ENCODE measurements around the gene OR5D16.
"Not testable (repeated sequence)": the region's sequence is repeated elsewhere in the genome, so short reads cannot be mapped to it uniquely, and the experiment has no call there.

The OR5D16 gene

GRCh38 chr11:55826919-55827318 lies 11.6 kb upstream of the OR5D16 start, which contains the start of gene OR5L2:
OR5L2 (plus strand) TSS chr11:55827219; CDS start chr11:55827219, 0 bp downstream.
- no peak within 1 kb of the TSS for H3K4me3 ChIP-seq (ENCODE audit: low read depth, low read length)
- TF ChIP-seq, protein P1, sequence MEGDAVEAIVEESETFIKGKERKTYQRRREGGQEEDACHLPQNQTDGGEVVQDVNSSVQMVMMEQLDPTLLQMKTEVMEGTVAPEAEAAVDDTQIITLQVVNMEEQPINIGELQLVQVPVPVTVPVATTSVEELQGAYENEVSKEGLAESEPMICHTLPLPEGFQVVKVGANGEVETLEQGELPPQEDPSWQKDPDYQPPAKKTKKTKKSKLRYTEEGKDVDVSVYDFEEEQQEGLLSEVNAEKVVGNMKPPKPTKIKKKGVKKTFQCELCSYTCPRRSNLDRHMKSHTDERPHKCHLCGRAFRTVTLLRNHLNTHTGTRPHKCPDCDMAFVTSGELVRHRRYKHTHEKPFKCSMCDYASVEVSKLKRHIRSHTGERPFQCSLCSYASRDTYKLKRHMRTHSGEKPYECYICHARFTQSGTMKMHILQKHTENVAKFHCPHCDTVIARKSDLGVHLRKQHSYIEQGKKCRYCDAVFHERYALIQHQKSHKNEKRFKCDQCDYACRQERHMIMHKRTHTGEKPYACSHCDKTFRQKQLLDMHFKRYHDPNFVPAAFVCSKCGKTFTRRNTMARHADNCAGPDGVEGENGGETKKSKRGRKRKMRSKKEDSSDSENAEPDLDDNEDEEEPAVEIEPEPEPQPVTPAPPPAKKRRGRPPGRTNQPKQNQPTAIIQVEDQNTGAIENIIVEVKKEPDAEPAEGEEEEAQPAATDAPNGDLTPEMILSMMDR (conservative IDR thresholded peaks at IDR 0.05; ENCODE audit: low read depth, low read length): no peak
- no peak for DNase-seq (ENCODE audit: low read depth)

- no peak for DNase-seq (ENCODE audit: low read depth)
- H3K4me3 ChIP-seq (ENCODE audit: low read depth, low read length): no peak overlapping the region
- TF ChIP-seq, protein P1 (conservative IDR thresholded peaks at IDR 0.05; ENCODE audit: low read depth, low read length): no peak
These were observed 8.9 kb downstream of the OR5D16 start for GRCh38 chr11:55847453-55847852.

- DNase-seq (ENCODE audit: low read depth): no peak
- no peak overlapping the region for H3K4me3 ChIP-seq (ENCODE audit: low read depth, low read length)
- TF ChIP-seq, protein P1 (conservative IDR thresholded peaks at IDR 0.05; ENCODE audit: low read depth, low read length): no peak
These were observed 10.5 kb downstream of the OR5D16 start for GRCh38 chr11:55849037-55849436.

DNA sequence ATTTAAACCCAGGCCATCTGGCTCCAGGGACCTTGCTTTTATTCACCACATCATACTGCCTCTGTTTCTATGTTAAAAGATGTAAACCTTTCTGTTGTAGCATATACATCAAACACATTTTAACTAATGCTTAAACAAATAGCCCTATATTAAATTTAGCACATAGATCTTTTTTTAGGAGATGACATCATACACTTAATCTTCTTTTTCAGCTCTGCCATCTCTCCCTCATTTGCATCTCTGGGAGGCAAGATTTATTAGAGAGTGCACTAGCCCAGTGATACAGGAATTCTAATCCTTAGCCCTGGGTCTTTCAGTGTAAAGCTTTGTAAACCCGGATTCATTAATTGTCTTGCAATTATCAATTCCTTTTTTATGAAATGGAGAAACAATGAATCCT lies 13.6 kb downstream of the OR5D16 start:
- no peak for DNase-seq (ENCODE audit: low read depth)
- TF ChIP-seq, protein P1 (conservative IDR thresholded peaks at IDR 0.05; ENCODE audit: low read depth, low read length): no peak
- H3K4me3 ChIP-seq (ENCODE audit: low read depth, low read length): no peak overlapping the region

DNA sequence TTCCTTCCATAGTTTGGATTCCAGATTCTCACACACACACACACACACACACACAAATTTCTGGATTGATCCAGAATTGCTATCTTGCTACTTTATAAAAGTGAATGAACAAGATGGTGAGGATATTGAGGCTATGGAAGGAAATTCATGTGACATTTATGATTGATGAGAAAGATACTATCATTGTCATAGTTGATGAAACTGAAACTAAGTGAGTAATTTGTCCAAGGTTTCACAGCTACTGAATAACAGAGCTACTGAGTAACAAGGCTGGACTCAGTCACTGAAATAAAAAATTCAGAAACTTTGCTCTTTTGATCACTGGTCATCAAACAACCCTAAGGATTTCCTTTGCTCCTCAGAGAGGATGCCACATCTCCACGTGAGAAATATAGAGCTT lies 16.2 kb downstream of the OR5D16 start:
- no peak overlapping the region for H3K4me3 ChIP-seq (ENCODE audit: low read depth, low read length)
- TF ChIP-seq, protein P1 (conservative IDR thresholded peaks at IDR 0.05; ENCODE audit: low read depth, low read length): no peak
- no peak for DNase-seq (ENCODE audit: low read depth)

DNA sequence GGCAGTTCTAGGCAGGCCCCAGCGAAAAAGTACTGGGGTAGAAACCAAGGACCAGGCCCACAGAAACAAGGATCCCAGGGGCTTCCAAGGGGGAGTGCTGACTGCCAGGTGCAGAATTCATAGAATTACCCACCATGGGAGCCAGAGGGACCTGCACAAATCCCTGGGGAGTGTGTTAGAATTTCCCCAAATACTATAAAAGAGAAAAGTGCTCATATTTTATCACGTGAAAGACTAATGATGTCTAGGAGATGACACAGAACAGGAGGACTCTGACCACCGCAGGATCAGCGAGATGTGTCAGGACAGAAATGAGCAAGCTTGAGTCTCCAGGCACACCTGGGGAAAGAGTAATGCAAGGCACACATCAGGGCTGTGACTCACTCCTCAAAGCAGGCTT lies 28.8 kb downstream of the OR5D16 start:
- H3K4me3 ChIP-seq (ENCODE audit: low read depth, low read length); DNase-seq (ENCODE audit: low read depth): not testable (repeated sequence)

GRCh38 chr11:55872731-55873130 lies 34.2 kb downstream of the OR5D16 start:
- H3K4me3 ChIP-seq (ENCODE audit: low read depth, low read length): not testable (repeated sequence)

DNA sequence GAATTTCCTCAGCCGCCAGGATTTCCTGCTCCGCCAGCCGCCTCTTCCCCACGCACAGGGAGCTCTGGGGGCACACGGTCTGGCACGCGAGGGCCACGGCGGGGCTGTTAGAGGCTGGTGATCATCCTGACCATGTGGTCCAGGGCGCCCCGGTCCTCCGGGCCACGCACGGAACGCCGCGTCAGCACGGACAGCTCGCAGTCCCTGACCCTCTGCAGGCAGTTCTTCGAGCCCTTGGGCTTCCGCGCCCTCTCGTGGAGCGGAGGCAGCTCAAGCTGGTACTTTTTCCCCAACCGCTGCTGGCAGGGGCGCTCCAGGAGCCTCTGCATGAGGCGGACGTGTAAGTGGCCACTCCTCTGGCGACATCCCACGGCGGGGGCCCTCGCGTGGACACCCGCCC lies 34.6 kb downstream of the OR5D16 start:
- DNase-seq (ENCODE audit: low read depth); H3K4me3 ChIP-seq (ENCODE audit: low read depth, low read length): not testable (repeated sequence)

More at GRCh38 chr11:55872731-55873130, 34.2 kb downstream of the OR5D16 start:
- not testable (repeated sequence) for DNase-seq (ENCODE audit: low read depth)

DNA sequence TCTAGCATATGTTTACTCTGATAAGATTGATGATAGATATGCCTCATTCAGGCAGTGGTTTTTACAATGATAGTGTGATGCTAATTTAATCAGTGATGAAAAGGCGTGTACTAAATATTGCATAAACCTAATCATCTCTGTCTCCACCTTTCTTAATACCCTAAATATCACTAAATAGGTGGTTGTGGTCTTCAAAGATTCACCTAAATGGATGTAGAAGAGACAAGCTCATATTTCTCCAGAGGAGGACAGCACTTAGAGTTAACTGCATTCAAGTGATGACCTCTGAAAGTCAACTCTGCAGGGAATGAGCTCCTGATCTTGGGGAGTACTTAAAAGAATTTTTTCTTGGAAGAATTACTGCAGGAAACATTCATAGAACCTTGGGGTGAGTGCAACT lies 44.4 kb downstream of the OR5D16 start, which contains the start of gene TRIM51:
Gene TRIM51, plus strand, starts transcription at position 301 of the 400 bp plus-strand sequence. CDS start 2,132 bp downstream, outside the sequence.
- H3K4me3 ChIP-seq (ENCODE audit: low read depth, low read length); DNase-seq (ENCODE audit: low read depth): not testable (repeated sequence)

GRCh38 chr11:55884995-55885394 lies 46.4 kb downstream of the OR5D16 start:
- DNase-seq (ENCODE audit: low read depth); H3K4me3 ChIP-seq (ENCODE audit: low read depth, low read length): not testable (repeated sequence)

GRCh38 chr11:55885481-55885880 lies 46.9 kb downstream of the OR5D16 start:
- DNase-seq (ENCODE audit: low read depth); H3K4me3 ChIP-seq (ENCODE audit: low read depth, low read length): not testable (repeated sequence)
